ENCODE results near the gene ITGA3.

GRCh38 chr17:50071692-50072091 is 15.8 kb downstream of the ITGA3 start:
- TF ChIP-seq CTCF (IDR thresholded peaks at IDR 0.05; ENCODE audit: insufficient read depth, low read length, poor library complexity, severe bottlenecking) (no peak), EZH2phosphoT487 (conservative IDR thresholded peaks at IDR 0.05; ENCODE audit: low read length) (no peak)

Data from SU-DHL-6 (cell line).